ENCODE measurements around the gene LRCH1.
"Not testable (repeated sequence)": the region's sequence is repeated elsewhere in the genome, so short reads cannot be mapped to it uniquely, and the experiment has no call there.

LRCH1 gene

GRCh38 chr13:46761174-46761573 lies 208.2 kb downstream of the LRCH1 start:
- no peak for FAIRE-seq

GRCh38 chr13:46761866-46762265 lies 208.9 kb downstream of the LRCH1 start:
- no peak for FAIRE-seq

GRCh38 chr13:46769925-46770324 lies 217.0 kb downstream of the LRCH1 start:
- not testable (repeated sequence) for FAIRE-seq

- FAIRE-seq = no peak
Observed at GRCh38 chr13:46771693-46772092, 218.7 kb downstream of the LRCH1 start.

- FAIRE-seq = no peak
Observed at GRCh38 chr13:46773541-46773940, 220.6 kb downstream of the LRCH1 start.

- FAIRE-seq = no peak
Observed at GRCh38 chr13:46775385-46776107, 222.6 kb downstream of the LRCH1 start.

GRCh38 chr13:46778095-46778494 lies 225.1 kb downstream of the LRCH1 start:
- FAIRE-seq = no peak

- no peak for FAIRE-seq
Observed at GRCh38 chr13:46778890-46779289, 225.9 kb downstream of the LRCH1 start.

GRCh38 chr13:46782066-46782465 lies 229.1 kb downstream of the LRCH1 start:
- FAIRE-seq = peak; percentile 30

- no peak for FAIRE-seq
Observed at GRCh38 chr13:46782691-46783090, 229.7 kb downstream of the LRCH1 start.

- no peak for FAIRE-seq
Observed at GRCh38 chr13:46783504-46783903, 230.5 kb downstream of the LRCH1 start.

- no peak for FAIRE-seq
Observed at GRCh38 chr13:46795321-46795720, 242.4 kb downstream of the LRCH1 start.

- no peak for FAIRE-seq
Observed at GRCh38 chr13:46796129-46796514, 243.2 kb downstream of the LRCH1 start.

- FAIRE-seq = no peak
Observed at GRCh38 chr13:46796515-46797474, 243.8 kb downstream of the LRCH1 start, which contains the start of gene ESD. ESD (minus strand) TSS chr13:46797161; CDS start chr13:46791413, 5,748 bp downstream.

- no peak for FAIRE-seq
Observed at GRCh38 chr13:46797501-46798237, 244.7 kb downstream of the LRCH1 start.

GRCh38 chr13:46799139-46799538 lies 246.2 kb downstream of the LRCH1 start:
- FAIRE-seq = no peak

- no peak for FAIRE-seq
Observed at GRCh38 chr13:46801858-46802257, 248.9 kb downstream of the LRCH1 start.
